OCI-LY3 (cell line): ENCODE results near the gene ATF7IP2.

Source experiments
- H2AFZ ChIP-seq: fragments of 200-600, 300-600 bp; shearing (Covaris generic); 2 replicates; pipeline ENCODE4 v1.6.0; 2014; ENCODE audit warnings: antibody characterized with exemption, low read depth, low read length
- H3K27ac ChIP-seq: fragments of 200-600, 300-600 bp; sonication (generic); 2 replicates; pipeline ENCODE4 v1.5.1; 2014; ENCODE audit warnings: mild to moderate bottlenecking, low read length, moderate library complexity, mixed read lengths
- H3K27me3 ChIP-seq: fragments of 200-600, 300-600 bp; sonication (generic); 2 replicates; pipeline ENCODE4 v1.6.1; 2014; ENCODE audit warnings: low read depth, low read length, mixed read lengths
- H3K36me3 ChIP-seq: fragments of 200-600, 300-600 bp; sonication (generic); replicated peaks from 2 replicates; pipeline ENCODE3; 2014; ENCODE audit warnings: low read depth, low read length, mixed read lengths
- H3K4me1 ChIP-seq: fragments of 300-600, 200-600 bp; sonication (generic); 2 replicates; pipeline ENCODE4 v1.6.1; 2014; ENCODE audit warnings: low read length, mixed read lengths
- H3K4me2 ChIP-seq: fragments of 200-600, 300-600 bp; sonication (generic); 2 replicates; pipeline ENCODE4 v1.6.1; 2014; ENCODE audit warnings: low read length, mixed read lengths
- H3K4me3 ChIP-seq: fragments of 300-600, 200-600 bp; sonication (generic); 2 replicates; pipeline ENCODE4 v1.5.1; 2014; ENCODE audit warnings: antibody characterized with exemption, mild to moderate bottlenecking, low read length, moderate library complexity
- H3K79me2 ChIP-seq: fragments of 300-600, 200-600 bp; shearing (Covaris generic); 2 replicates; pipeline ENCODE4 v1.6.1; 2014; ENCODE audit warnings: mild to moderate bottlenecking, low read length, mixed read lengths
- H3K9ac ChIP-seq: fragments of 300-600, 200-600 bp; shearing (Covaris generic); 2 replicates; pipeline ENCODE4 v1.6.0; 2014; ENCODE audit warnings: mild to moderate bottlenecking, low read length, moderate library complexity
- H3K9me3 ChIP-seq: fragments of 200-600, 300-600 bp; shearing (Covaris generic); 2 replicates; pipeline ENCODE4 v1.6.1; 2014; ENCODE audit warnings: low read length, mixed read lengths; ENCODE audit not compliant: insufficient read depth
- H4K20me1 ChIP-seq: fragments of 200-600, 300-600 bp; sonication (generic); 2 replicates; pipeline ENCODE4 v1.6.1; 2016; ENCODE audit warnings: low read length, mixed read lengths; ENCODE audit not compliant: insufficient read depth
- CTCF ChIP-seq: fragments of 200-600, 300-600 bp; sonication (generic); IDR thresholded peaks from 2 replicates; pipeline ENCODE4 v1.5.1; 2014; ENCODE audit warnings: antibody characterized with exemption, low read length, low read depth
- EZH2phosphoT487 ChIP-seq: fragments of 200-600 bp; shearing (Covaris generic); IDR thresholded peaks from 2 replicates; pipeline ENCODE4 v1.6.1; 2018; ENCODE audit warnings: antibody characterized with exemption, mixed run types, low read depth

Gene ATF7IP2

GRCh38 chr16:10509534-10510025, 123.7 kb downstream of the ATF7IP2 start:
- peak overlapping the region; percentile 66 for H3K4me3 ChIP-seq
- H3K27ac ChIP-seq = peak overlapping the region; percentile 45
- peaks cover 26% of the 10 kb centered on the region for H3K4me1 ChIP-seq
- peak overlapping the region; percentile 80 for H2AFZ ChIP-seq
- H3K4me2 ChIP-seq = peak overlapping the region; percentile 73
- no peaks in the 10 kb centered on the region for H4K20me1 ChIP-seq
- H3K9ac ChIP-seq = peak overlapping the region; percentile 42
- TF ChIP-seq CTCF (peak; percentile 89), EZH2phosphoT487 (no peak)
- peaks cover 12% of the 10 kb centered on the region; the same call in 1 of the 2 replicates for H3K27me3 ChIP-seq
- H3K36me3 ChIP-seq = no peaks in the 10 kb centered on the region
- no peaks in the 10 kb centered on the region for H3K79me2 ChIP-seq
- H3K9me3 ChIP-seq = no peaks in the 10 kb centered on the region

GRCh38 chr16:10510279-10510678, 124.4 kb downstream of the ATF7IP2 start:
- H3K79me2 ChIP-seq = no peaks in the 10 kb centered on the region
- no peaks in the 10 kb centered on the region for H3K36me3 ChIP-seq
- no peaks in the 10 kb centered on the region for H4K20me1 ChIP-seq
- no peak for TF ChIP-seq CTCF
- TF ChIP-seq EZH2phosphoT487 = no peak
- H2AFZ ChIP-seq = no peak overlapping the region
- H3K27me3 ChIP-seq = peaks cover 12% of the 10 kb centered on the region; the same call in 1 of the 2 replicates
- peaks cover 32% of the 10 kb centered on the region for H3K4me1 ChIP-seq
- H3K4me3 ChIP-seq = no peak overlapping the region
- no peaks in the 10 kb centered on the region for H3K9me3 ChIP-seq
- H3K4me2 ChIP-seq = peak overlapping the region; percentile 73
- H3K27ac ChIP-seq = no peak overlapping the region
- peak overlapping the region; percentile 42; the same call in 1 of the 2 replicates for H3K9ac ChIP-seq

GRCh38 chr16:10511829-10512228, 126.0 kb downstream of the ATF7IP2 start:
- Histone ChIP-seq H3K4me2 (no peak overlapping the region), H3K9me3 (no peaks in the 10 kb centered on the region), H3K27me3 (peaks cover 12% of the 10 kb centered on the region; the same call in 1 of the 2 replicates), H3K4me1 (peaks cover 36% of the 10 kb centered on the region), H3K27ac (no peak overlapping the region), H2AFZ (no peak overlapping the region), H4K20me1 (no peaks in the 10 kb centered on the region), H3K4me3 (no peak overlapping the region), H3K79me2 (no peaks in the 10 kb centered on the region), H3K36me3 (no peaks in the 10 kb centered on the region), H3K9ac (no peak overlapping the region)
- TF ChIP-seq CTCF (no peak), EZH2phosphoT487 (no peak)

- H3K79me2 ChIP-seq = no peaks in the 10 kb centered on the region
- peak overlapping the region; percentile 79 for H2AFZ ChIP-seq
- peak overlapping the region; percentile 46 for H3K4me2 ChIP-seq
These were observed 128.7 kb downstream of the ATF7IP2 start for GRCh38 chr16:10514369-10515055.

More at GRCh38 chr16:10514369-10515055, 128.7 kb downstream of the ATF7IP2 start:
- Histone ChIP-seq H3K4me1 (peaks cover 34% of the 10 kb centered on the region), H4K20me1 (no peaks in the 10 kb centered on the region), H3K4me3 (peak overlapping the region; percentile 12; the same call in 1 of the 2 replicates), H3K36me3 (no peaks in the 10 kb centered on the region), H3K9ac (peak overlapping the region; percentile 19; the same call in 1 of the 2 replicates), H3K9me3 (no peaks in the 10 kb centered on the region), H3K27ac (no peak overlapping the region), H3K27me3 (0 out of 2 replicates have a peak, but pooled peaks cover 7% of the 10 kb centered on the region)
- peak; percentile 74 for TF ChIP-seq CTCF
- TF ChIP-seq EZH2phosphoT487 = no peak
